Loucy (cell line): Measurements from ENCODE around the gene PFDN5.

Source experiments
- H2AFZ ChIP-seq: fragments of 200-600 bp; sonication (generic); 2 replicates; pipeline ENCODE4 v1.6.0; 2016; ENCODE audit warnings: antibody characterized with exemption, mild to moderate bottlenecking, low read length, moderate library complexity
- H3F3A ChIP-seq: fragments of 200-600 bp; 2 replicates; pipeline ENCODE4 v1.6.0; 2016; ENCODE audit warnings: antibody characterized with exemption, low read depth, mild to moderate bottlenecking
- H3K27me3 ChIP-seq: fragments of 200-600 bp; sonication (generic); 2 replicates; pipeline ENCODE4 v1.6.1; 2014; ENCODE audit warnings: low read length, mild to moderate bottlenecking; ENCODE audit not compliant: insufficient read depth, poor library complexity, severe bottlenecking
- H3K36me3 ChIP-seq: fragments of 200-600 bp; sonication (generic); 2 replicates; pipeline ENCODE4 v1.6.1; 2016; ENCODE audit warnings: low read length; ENCODE audit not compliant: insufficient read depth
- H3K4me1 ChIP-seq: fragments of 200-600 bp; sonication (generic); 2 replicates; pipeline ENCODE4 v1.5.1; 2014; ENCODE audit warnings: low read length, mild to moderate bottlenecking; ENCODE audit not compliant: insufficient read depth, poor library complexity, severe bottlenecking
- H3K4me2 ChIP-seq: fragments of 200-600 bp; sonication (generic); 2 replicates; pipeline ENCODE4 v1.6.0; 2014; ENCODE audit warnings: antibody characterized with exemption, low read length, low read depth, mild to moderate bottlenecking; ENCODE audit not compliant: poor library complexity, severe bottlenecking
- H3K4me3 ChIP-seq: fragments of 200-600 bp; sonication (generic); 2 replicates; pipeline ENCODE4 v1.5.1; 2014; ENCODE audit warnings: low read length, mild to moderate bottlenecking, mixed read lengths; ENCODE audit not compliant: poor library complexity, severe bottlenecking
- H3K79me2 ChIP-seq: fragments of 200-600 bp; sonication (generic); 2 replicates; pipeline ENCODE4 v1.6.1; 2014; ENCODE audit warnings: low read length; ENCODE audit not compliant: insufficient read depth
- H3K9ac ChIP-seq: fragments of 200-600 bp; sonication (generic); 2 replicates; pipeline ENCODE4 v1.6.0; 2014; ENCODE audit warnings: mild to moderate bottlenecking, low read depth, low read length, moderate library complexity; ENCODE audit not compliant: poor library complexity, severe bottlenecking
- H3K9me2 ChIP-seq: fragments of 200-600 bp; sonication (generic); replicated peaks from 2 replicates; pipeline ENCODE4 v1.6.1; 2016; ENCODE audit warnings: low read depth, low read length, mixed read lengths
- H3K9me3 ChIP-seq: fragments of 200-600 bp; sonication (generic); 2 replicates; pipeline ENCODE4 v1.6.1; 2014; ENCODE audit warnings: mild to moderate bottlenecking, antibody characterized with exemption, low read length, low read depth; ENCODE audit not compliant: insufficient read depth
- H4K20me1 ChIP-seq: fragments of 200-600 bp; sonication (generic); 2 replicates; pipeline ENCODE4 v1.6.0; 2014; ENCODE audit warnings: antibody characterized with exemption, low read length, mild to moderate bottlenecking; ENCODE audit not compliant: insufficient read depth, poor library complexity, severe bottlenecking
- CTCF ChIP-seq: fragments of 200-600 bp; sonication (generic); conservative IDR thresholded peaks from 2 replicates; pipeline ENCODE4 v1.5.1; 2014; ENCODE audit warnings: mild to moderate bottlenecking, antibody characterized with exemption, low read length
- EZH2phosphoT487 ChIP-seq: fragments of 200-600 bp; IDR thresholded peaks from 2 replicates; pipeline ENCODE4 v1.6.1; 2018; ENCODE audit warnings: antibody characterized with exemption, mild to moderate bottlenecking, moderate library complexity, borderline replicate concordance

Gene PFDN5

GRCh38 chr12:53338017-53338416 is 42.7 kb downstream of the PFDN5 start:
- H3K9me3 ChIP-seq: no peaks in the 10 kb centered on the region
- no peak overlapping the region for H3K4me3 ChIP-seq
- H3K4me2 ChIP-seq: no peak overlapping the region
- no peaks in the 10 kb centered on the region for H3F3A ChIP-seq
- H3K4me1 ChIP-seq: peaks cover 10% of the 10 kb centered on the region
- H3K27me3 ChIP-seq: no peaks in the 10 kb centered on the region
- H3K9ac ChIP-seq: no peak overlapping the region
- H3K36me3 ChIP-seq: no peaks in the 10 kb centered on the region
- peak overlapping the region; percentile 42; the same call in 1 of the 2 replicates for H2AFZ ChIP-seq
- TF ChIP-seq EZH2phosphoT487 (no peak), CTCF (no peak)
- H4K20me1 ChIP-seq: no peaks in the 10 kb centered on the region
- H3K79me2 ChIP-seq: no peaks in the 10 kb centered on the region
- H3K9me2 ChIP-seq: no peaks in the 10 kb centered on the region

DNA sequence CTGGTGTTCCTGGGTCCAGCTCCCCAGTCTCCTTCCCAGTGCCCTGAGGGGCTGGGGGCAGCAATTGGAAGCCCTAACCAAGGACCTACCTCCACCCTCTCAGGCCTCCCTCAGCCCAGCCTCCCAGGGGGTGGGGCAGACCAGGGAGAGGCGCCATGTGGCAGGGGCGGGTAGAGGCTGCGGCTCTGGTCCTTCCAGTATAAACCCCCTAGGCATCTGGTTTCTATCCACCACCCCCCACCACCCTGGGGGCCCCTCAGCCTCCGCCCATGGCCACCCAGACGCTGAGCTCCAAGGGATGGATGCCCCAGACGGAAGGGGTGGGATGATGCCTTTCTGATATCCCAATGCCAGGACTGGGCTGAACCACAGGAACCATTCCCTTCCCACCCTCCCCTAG is 43.6 kb downstream of the PFDN5 start:
- H3K4me1 ChIP-seq: peaks cover 10% of the 10 kb centered on the region
- H3F3A ChIP-seq: no peaks in the 10 kb centered on the region
- no peak overlapping the region for H2AFZ ChIP-seq
- H3K79me2 ChIP-seq: no peaks in the 10 kb centered on the region
- no peaks in the 10 kb centered on the region for H3K36me3 ChIP-seq
- H3K27me3 ChIP-seq: no peaks in the 10 kb centered on the region
- no peaks in the 10 kb centered on the region for H3K9me2 ChIP-seq
- TF ChIP-seq CTCF (no peak), EZH2phosphoT487 (no peak)
- H3K9me3 ChIP-seq: no peaks in the 10 kb centered on the region
- no peak overlapping the region for H3K9ac ChIP-seq
- no peaks in the 10 kb centered on the region for H4K20me1 ChIP-seq
- no peak overlapping the region for H3K4me3 ChIP-seq
- H3K4me2 ChIP-seq: no peak overlapping the region

- H3K36me3 ChIP-seq: no peaks in the 10 kb centered on the region
- no peak overlapping the region for H3K9ac ChIP-seq
- H2AFZ ChIP-seq: no peak overlapping the region
- TF ChIP-seq EZH2phosphoT487: no peak
- TF ChIP-seq CTCF: no peak
- no peak overlapping the region for H3K4me2 ChIP-seq
- no peak overlapping the region for H3K4me3 ChIP-seq
- H3K9me2 ChIP-seq: no peaks in the 10 kb centered on the region
- H3K9me3 ChIP-seq: no peaks in the 10 kb centered on the region
- no peaks in the 10 kb centered on the region for H3F3A ChIP-seq
- peaks cover 17% of the 10 kb centered on the region for H3K4me1 ChIP-seq
- no peaks in the 10 kb centered on the region for H4K20me1 ChIP-seq
- H3K27me3 ChIP-seq: no peaks in the 10 kb centered on the region
- no peaks in the 10 kb centered on the region for H3K79me2 ChIP-seq
Measured at GRCh38 chr12:53340398-53340797, 45.1 kb downstream of the PFDN5 start.
